ES-I3 (cell line): ENCODE data around the gene SRSF2.

Experiments
- H3K36me3 ChIP-seq: 2 replicates; pipeline ENCODE4 v1.6.1; 2013; ENCODE audit warnings: mild to moderate bottlenecking, low read length, control low read depth, moderate library complexity; ENCODE audit not compliant: insufficient read depth
- H3K4me1 ChIP-seq: 2 replicates; pipeline ENCODE4 v1.6.1; 2013; ENCODE audit warnings: mild to moderate bottlenecking, control low read depth, low read length; ENCODE audit not compliant: insufficient read depth
- H3K9ac ChIP-seq: 2 replicates; pipeline ENCODE4 v1.6.1; 2013; ENCODE audit warnings: low read depth, mild to moderate bottlenecking, low read length, moderate library complexity
- H3K9me3 ChIP-seq: 2 replicates; pipeline ENCODE4 v1.6.1; 2013; ENCODE audit warnings: mild to moderate bottlenecking, low read length, moderate library complexity; ENCODE audit not compliant: control insufficient read depth, insufficient read depth

SRSF2 gene

DNA sequence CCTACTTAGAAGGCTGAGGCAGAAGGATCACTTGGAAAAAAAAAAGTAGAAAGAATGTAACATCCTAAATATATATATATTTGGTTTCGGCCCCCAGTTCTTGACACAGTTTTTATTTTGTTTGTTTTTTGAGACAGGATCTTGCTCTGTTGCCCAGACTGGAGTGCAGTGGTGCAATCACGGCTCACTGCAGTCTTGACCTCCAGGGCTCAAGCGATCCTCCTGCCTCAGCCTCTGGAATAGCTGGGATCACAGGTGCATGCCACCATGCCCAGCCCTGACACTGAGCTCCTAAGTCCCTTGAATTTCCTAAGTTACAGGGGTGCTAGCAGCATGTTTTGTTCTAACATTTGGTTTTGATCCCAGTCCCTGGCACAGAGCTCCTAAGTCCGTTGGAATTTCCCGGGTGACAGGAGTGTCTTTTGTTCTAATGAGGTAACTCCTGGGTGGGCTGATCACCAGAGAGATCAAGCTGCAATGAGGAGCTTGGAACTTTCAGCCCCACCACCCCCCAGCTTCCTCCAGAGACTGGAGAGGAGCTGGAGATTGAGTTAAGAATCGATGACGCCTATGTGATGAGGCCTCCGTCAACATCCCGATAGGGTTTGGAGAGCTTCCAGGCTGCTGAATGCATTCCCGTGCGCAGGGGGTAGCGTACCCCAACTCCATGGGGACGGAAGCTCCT is 46.4 kb downstream of the SRSF2 start:
- H3K9me3 ChIP-seq = no peaks in the 10 kb centered on the region
- no peaks in the 10 kb centered on the region for H3K36me3 ChIP-seq
- no peaks in the 10 kb centered on the region; the same call in 1 of the 2 replicates for H3K4me1 ChIP-seq
- H3K9ac ChIP-seq = no peak overlapping the region

DNA sequence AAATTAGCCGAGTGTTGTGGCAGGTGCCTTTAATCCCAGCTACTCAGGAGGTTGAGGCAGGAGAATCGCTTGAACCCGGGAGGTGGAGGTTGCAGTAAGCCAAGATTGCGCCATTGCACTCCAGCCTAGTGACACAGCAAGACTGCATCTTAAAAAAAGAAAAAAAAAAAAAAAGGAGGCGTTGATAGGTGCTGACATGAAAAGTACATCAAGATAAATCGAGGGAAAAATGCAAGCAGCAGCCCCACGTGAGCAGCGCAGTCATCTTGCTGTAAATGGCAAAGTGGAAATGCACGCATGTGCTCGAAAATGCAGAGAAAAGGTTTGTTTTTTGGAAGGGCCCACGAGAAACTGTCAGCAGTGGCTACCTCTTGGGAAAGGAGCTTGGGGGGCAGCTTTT is 47.3 kb downstream of the SRSF2 start:
- H3K9me3 ChIP-seq = no peaks in the 10 kb centered on the region
- H3K9ac ChIP-seq = no peak overlapping the region
- no peaks in the 10 kb centered on the region; the same call in 1 of the 2 replicates for H3K4me1 ChIP-seq
- H3K36me3 ChIP-seq = no peaks in the 10 kb centered on the region

DNA sequence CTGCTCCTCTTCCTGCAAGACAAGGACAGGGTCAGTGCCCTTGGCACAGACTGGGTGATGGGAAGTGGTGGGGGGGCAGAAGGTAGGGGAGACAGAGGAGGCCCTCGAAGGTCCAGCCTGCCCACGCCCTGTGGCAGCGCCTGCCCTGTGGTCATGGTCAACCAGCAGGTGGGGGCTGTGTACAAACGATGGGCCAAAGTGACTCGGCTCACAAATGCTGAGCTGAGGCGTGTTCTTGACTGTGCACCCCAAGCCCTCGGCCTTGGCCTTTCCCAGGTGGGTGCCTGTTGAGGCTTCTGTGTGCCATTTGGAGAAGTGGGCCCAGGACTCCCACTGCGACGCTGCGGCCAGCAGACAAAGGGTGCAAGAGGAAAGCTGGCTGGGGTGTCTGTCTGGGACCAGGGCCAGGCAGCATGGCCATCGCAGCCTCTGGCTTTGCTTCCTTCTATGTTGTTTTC is 48.9 kb downstream of the SRSF2 start:
- no peaks in the 10 kb centered on the region for H3K9me3 ChIP-seq
- H3K9ac ChIP-seq = no peak overlapping the region
- H3K36me3 ChIP-seq = no peaks in the 10 kb centered on the region
- H3K4me1 ChIP-seq = peaks cover 5% of the 10 kb centered on the region

DNA sequence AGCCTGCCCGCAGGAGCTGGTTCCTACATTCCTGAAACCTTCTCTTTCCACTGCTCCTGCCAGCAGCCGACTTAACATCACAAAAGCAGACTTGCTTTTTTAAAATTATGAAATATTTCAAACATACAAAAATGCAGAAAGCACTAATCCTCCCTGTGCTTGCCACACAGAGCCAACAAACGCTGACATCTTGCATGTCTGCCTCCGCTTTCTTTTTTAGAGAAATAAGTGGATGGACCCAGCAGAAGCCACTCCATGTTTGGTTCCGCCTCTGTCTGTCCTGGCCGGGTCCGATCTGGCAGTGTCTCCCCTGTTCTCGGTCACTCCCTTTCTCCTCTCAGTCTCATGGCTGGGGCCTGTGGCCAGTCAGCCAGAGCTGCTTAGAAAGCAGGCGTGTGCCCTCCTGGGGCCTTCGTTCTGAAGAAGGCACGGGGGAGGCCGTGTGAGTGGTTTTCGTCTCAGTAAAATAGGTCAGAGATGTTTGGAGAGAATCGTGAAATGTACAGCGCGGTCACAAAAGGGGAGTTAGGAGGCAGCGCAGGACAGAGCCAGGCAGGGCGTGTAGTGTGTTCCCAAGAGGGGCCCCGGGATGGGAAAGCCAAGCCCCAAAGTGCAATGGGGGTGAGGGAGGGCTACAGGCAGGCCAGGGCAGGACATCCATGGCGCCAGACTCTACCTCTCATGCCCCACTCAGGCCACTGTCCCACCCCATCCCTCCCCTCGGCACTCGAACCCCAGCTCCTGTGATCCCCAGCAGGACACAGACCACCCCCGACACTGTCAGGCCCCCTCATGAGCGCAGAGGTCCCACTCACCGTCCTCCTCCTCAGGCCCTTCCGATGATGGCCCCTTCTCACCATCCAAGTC is 49.6 kb downstream of the SRSF2 start:
- H3K4me1 ChIP-seq = peaks cover 8% of the 10 kb centered on the region
- H3K9ac ChIP-seq = no peak overlapping the region
- no peaks in the 10 kb centered on the region for H3K36me3 ChIP-seq
- no peaks in the 10 kb centered on the region for H3K9me3 ChIP-seq

DNA sequence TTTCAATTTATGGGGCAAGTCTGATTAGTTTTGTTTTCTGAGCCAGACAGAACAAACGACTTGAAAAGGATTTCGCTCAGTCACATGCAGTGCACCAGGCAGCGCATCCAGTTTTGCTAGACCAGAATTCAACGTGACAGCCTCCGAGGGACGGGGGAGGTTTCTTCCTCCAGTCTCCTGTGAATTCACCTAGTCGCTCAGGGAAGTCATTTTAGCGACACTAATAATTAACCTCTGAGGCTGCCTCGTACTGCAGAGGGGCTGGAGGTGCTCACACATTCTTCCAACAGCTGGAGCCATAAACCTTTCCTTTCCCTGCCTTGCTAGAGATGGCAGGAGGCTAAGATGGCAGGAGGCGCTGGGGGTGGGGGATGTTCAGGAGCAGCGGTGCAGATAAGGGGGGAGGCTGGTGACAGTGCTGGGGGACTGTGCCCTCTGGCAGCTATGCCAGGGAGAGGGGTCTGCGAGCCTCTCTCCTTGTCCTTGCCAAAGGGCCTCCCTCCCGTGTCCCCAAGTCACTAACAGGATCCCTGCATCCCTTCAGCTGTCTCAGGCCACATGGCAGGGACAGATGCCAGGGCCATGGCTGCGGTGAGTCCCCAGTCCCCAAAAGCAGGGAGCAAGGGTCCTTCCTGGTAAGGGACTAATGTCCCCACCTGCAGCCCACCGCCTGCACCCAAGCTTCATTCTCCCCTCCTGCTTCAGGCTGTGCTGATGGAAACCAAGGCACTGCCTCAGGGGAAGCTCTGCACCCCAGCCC is 50.4 kb downstream of the SRSF2 start:
- no peaks in the 10 kb centered on the region for H3K36me3 ChIP-seq
- no peaks in the 10 kb centered on the region for H3K9me3 ChIP-seq
- peaks cover 8% of the 10 kb centered on the region for H3K4me1 ChIP-seq
- H3K9ac ChIP-seq = no peak overlapping the region

DNA sequence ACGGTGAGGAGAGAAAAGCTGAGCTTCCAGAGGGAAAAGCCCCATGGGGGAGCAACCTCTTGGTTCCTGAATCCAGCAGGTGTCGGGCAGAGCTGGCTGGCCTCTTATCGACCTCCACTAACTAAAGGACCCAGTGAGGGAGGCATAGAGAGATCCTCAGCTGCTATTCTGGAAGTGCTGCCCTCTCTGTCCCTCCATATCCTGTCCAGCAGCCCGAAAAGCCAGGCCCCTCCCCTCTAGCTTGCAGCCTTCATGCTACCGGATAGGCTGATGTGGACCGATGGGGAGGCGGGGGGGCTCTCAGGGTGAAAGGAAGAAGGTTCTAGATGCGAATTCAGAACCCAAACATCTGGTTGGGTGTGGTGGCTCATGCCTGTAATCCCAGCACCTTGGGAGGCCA is 51.3 kb downstream of the SRSF2 start:
- Histone ChIP-seq H3K9me3 (no peaks in the 10 kb centered on the region), H3K4me1 (peaks cover 8% of the 10 kb centered on the region), H3K9ac (no peak overlapping the region), H3K36me3 (no peaks in the 10 kb centered on the region)

DNA sequence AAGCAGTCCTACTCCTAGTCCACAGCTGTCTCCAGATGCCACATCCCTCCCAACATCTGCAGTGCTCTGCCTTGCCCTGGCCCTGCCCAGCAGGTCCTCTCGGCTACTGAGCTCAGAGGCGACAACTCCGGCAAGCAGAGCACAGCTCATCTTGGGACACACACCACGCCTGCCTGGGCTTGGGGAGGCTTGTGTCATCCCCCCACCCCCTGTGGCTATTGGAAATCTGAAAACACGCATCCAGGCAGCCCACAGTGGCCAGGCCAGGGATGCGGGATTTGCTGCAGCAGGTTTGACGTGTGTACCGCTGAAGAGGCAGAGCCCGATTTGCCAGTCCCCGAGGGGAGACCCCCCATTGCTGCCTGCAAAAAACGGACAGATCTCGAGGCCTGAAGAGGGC is 51.8 kb downstream of the SRSF2 start:
- Histone ChIP-seq H3K9me3 (no peaks in the 10 kb centered on the region), H3K4me1 (peaks cover 8% of the 10 kb centered on the region), H3K36me3 (no peaks in the 10 kb centered on the region), H3K9ac (no peak overlapping the region)

DNA sequence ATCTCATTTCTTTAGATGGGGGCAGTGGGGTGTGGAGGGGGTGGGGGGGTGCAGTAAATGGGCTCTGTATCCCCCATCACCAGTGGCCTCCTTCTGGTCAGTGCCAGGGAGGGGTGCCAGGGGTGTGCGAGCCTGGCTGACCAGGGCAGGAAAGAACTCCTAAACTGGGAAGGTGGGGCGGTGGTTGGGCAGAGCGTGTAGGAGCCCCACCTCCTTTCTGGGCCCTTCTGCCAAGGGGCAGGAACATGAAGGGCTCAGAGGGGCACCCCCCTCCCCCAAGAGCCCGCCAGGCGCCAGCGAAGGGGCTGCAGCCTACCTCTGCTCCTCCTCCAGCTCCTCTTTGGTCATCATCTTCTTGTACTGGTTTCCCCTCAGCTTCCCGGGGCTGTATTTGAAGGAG is 52.4 kb downstream of the SRSF2 start:
- Histone ChIP-seq H3K36me3 (no peaks in the 10 kb centered on the region), H3K4me1 (peaks cover 8% of the 10 kb centered on the region), H3K9ac (no peak overlapping the region), H3K9me3 (no peaks in the 10 kb centered on the region)
